PC-9 (cell line): ENCODE measurements around the gene RFX8. TPM values are rescaled to one million over a fixed set of nuclear protein-coding genes. Genes with fewer than 3 reads are reported as not detected.

Experiments used
- BruUV-seq: library from RNA; stranded (reverse); fragments of 400-500 nt; replicated peaks from 2 replicates; lab custom pipeline; 2021; lab: Mats Ljungman, UMichigan
- CTCF ChIA-PET: fragments of 300-600 bp; sonication (Branson Sonifier 250); formaldehyde crosslinking; loops from one replicate; lab custom pipeline; 2022; ENCODE audit warnings: antibody characterized with exemption; lab: Charles Lee
- POLR2A ChIA-PET: fragments of 300-600 bp; sonication (Branson Sonifier 250); formaldehyde crosslinking; loops from one replicate; lab custom pipeline; 2022; ENCODE audit warnings: antibody characterized with exemption; ENCODE audit not compliant: unreplicated experiment; lab: Charles Lee
- DNase-seq, 2 experiments: peaks; one replicate each; pipeline versions ENCODE4 v3.0.0 to v3.0.0-alpha.2; 2015 to 2022; ENCODE audit warnings: mixed read lengths in 1 of 2
- H2AFZ ChIP-seq: fragments of 200-600 bp; sonication (generic); 2 replicates; pipeline ENCODE4 v1.8.1; 2017; ENCODE audit warnings: antibody characterized with exemption
- H3F3A ChIP-seq: fragments of 200-600 bp; sonication (generic); 2 replicates; pipeline ENCODE4 v1.8.1; 2017; ENCODE audit warnings: antibody characterized with exemption, mild to moderate bottlenecking, low read depth; ENCODE audit not compliant: insufficient read depth
- H3K27ac ChIP-seq: fragments of 200-600 bp; sonication (generic); 2 replicates; pipeline ENCODE4 v1.6.1; 2016; ENCODE audit warnings: mixed run types
- H3K27me3 ChIP-seq: fragments of 200-600 bp; sonication (generic); 2 replicates; pipeline ENCODE4 v1.6.1; 2016; ENCODE audit warnings: low read depth, mixed run types; ENCODE audit not compliant: insufficient read depth
- H3K36me3 ChIP-seq: fragments of 200-600 bp; sonication (generic); 2 replicates; pipeline ENCODE4 v1.6.1; 2016; ENCODE audit warnings: low read depth, mixed run types
- H3K4me1 ChIP-seq: fragments of 200-600 bp; sonication (generic); replicated peaks from 2 replicates; pipeline ENCODE4 v1.6.1; 2016; ENCODE audit warnings: mixed run types; ENCODE audit not compliant: insufficient read depth
- H3K4me2 ChIP-seq: fragments of 200-600 bp; sonication (generic); 2 replicates; pipeline ENCODE4 v1.6.1; 2017; ENCODE audit warnings: mixed run types
- H3K4me3 ChIP-seq: fragments of 200-600 bp; sonication (generic); 2 replicates; pipeline ENCODE4 v1.6.1; 2016; ENCODE audit warnings: mixed run types
- H3K79me2 ChIP-seq: fragments of 200-600 bp; sonication (generic); 2 replicates; pipeline ENCODE4 v1.6.1; 2017; ENCODE audit warnings: low read depth, mixed run types
- H3K9me2 ChIP-seq: fragments of 200-600 bp; sonication (generic); 2 replicates; pipeline ENCODE4 v1.8.1; 2017; ENCODE audit warnings: mild to moderate bottlenecking; ENCODE audit not compliant: insufficient read depth
- H3K9me3 ChIP-seq: fragments of 200-600 bp; sonication (generic); 2 replicates; pipeline ENCODE4 v1.8.1; 2016; ENCODE audit warnings: low read depth; ENCODE audit not compliant: insufficient read depth
- H4K20me1 ChIP-seq: fragments of 200-600 bp; sonication (generic); 2 replicates; pipeline ENCODE4 v1.8.1; 2017; ENCODE audit not compliant: insufficient read depth
- CTCF ChIP-seq: fragments of 200-600 bp; sonication (generic); conservative IDR thresholded peaks from 2 replicates; pipeline ENCODE4 v1.6.1; 2017; ENCODE audit warnings: mixed run types, antibody characterized with exemption, mild to moderate bottlenecking, moderate library complexity
- EZH2 ChIP-seq: fragments of 200-600 bp; sonication (generic); IDR thresholded peaks from 2 replicates; pipeline ENCODE4 v1.8.0; 2017; ENCODE audit warnings: antibody characterized with exemption, low read depth
- intact Hi-C: fragments of 100-400 bp; cut with micrococcal nuclease; formaldehyde crosslinking; loops from one replicate; pipeline ENCODE4 v1.10.0; 2022; ENCODE audit not compliant: unreplicated experiment
- total RNA-seq: library from RNA; stranded (reverse); gene quantifications from 2 replicates; pipeline ENCODE4 v1.2.3, GENCODE V29; 2021

RFX8 gene
- total RNA-seq, 1 experiment from 2014 or later, result not detected

GRCh38 chr2:101501443-101501842 is 26.5 kb upstream of the RFX8 start:
- no peaks in the 10 kb centered on the region for H3F3A ChIP-seq
- BruUV-seq, result no TSS peak
- TF ChIP-seq EZH2 (no peak), CTCF (no peak)
- no peak overlapping the region for H3K27ac ChIP-seq
- no peak overlapping the region for H2AFZ ChIP-seq
- no peaks in the 10 kb centered on the region for H3K9me3 ChIP-seq
- no peak overlapping the region for H3K4me2 ChIP-seq
- intact Hi-C loops, result no loop called here
- POLR2A ChIA-PET, result interaction anchor here (0.9 kb wide), 1 partner anchor 16 kb away, joined by 3 read pairs; no protein-coding TSS in a partner anchor
- H3K36me3 ChIP-seq, result no peaks in the 10 kb centered on the region
- no peak overlapping the region for H3K4me3 ChIP-seq
- CTCF ChIA-PET, result no interaction called here
- H3K27me3 ChIP-seq, result no peaks in the 10 kb centered on the region
- no peaks in the 10 kb centered on the region for H3K79me2 ChIP-seq
- H4K20me1 ChIP-seq, result no peaks in the 10 kb centered on the region
- DNase-seq, result no peak
- no peaks in the 10 kb centered on the region for H3K4me1 ChIP-seq
- no peaks in the 10 kb centered on the region for H3K9me2 ChIP-seq

- Histone ChIP-seq H3K27me3 (no peaks in the 10 kb centered on the region), H3K27ac (no peak overlapping the region), H3K79me2 (no peaks in the 10 kb centered on the region), H3K4me1 (no peaks in the 10 kb centered on the region), H4K20me1 (no peaks in the 10 kb centered on the region), H3F3A (no peaks in the 10 kb centered on the region), H3K4me3 (no peak overlapping the region), H3K4me2 (no peak overlapping the region), H3K9me3 (no peaks in the 10 kb centered on the region), H2AFZ (no peak overlapping the region), H3K9me2 (no peaks in the 10 kb centered on the region), H3K36me3 (no peaks in the 10 kb centered on the region)
- TF ChIP-seq CTCF, result no peak
- TF ChIP-seq EZH2, result no peak
- no peak for DNase-seq
- CTCF ChIA-PET, result no interaction called here
- no TSS peak for BruUV-seq
- intact Hi-C loops, result no loop called here
- POLR2A ChIA-PET, result interaction anchor here (0.9 kb wide), 1 partner anchor 16 kb away, joined by 3 read pairs; no protein-coding TSS in a partner anchor
Observed at GRCh38 chr2:101500860-101501259, 25.9 kb upstream of the RFX8 start.

GRCh38 chr2:101500180-101500579 is 25.3 kb upstream of the RFX8 start:
- POLR2A ChIA-PET, result interaction anchor here (0.9 kb wide), 1 partner anchor 17 kb away, joined by 3 read pairs; no protein-coding TSS in a partner anchor

More at GRCh38 chr2:101500180-101500579, 25.3 kb upstream of the RFX8 start:
- Histone ChIP-seq H3K27ac (no peak overlapping the region), H3K9me2 (no peaks in the 10 kb centered on the region), H3K36me3 (no peaks in the 10 kb centered on the region), H2AFZ (peak overlapping the region; percentile 32; the same call in 1 of the 2 replicates), H3K4me1 (no peaks in the 10 kb centered on the region), H4K20me1 (no peaks in the 10 kb centered on the region), H3K4me2 (no peak overlapping the region), H3K4me3 (no peak overlapping the region), H3F3A (no peaks in the 10 kb centered on the region), H3K9me3 (no peaks in the 10 kb centered on the region), H3K27me3 (no peaks in the 10 kb centered on the region), H3K79me2 (no peaks in the 10 kb centered on the region)
- no TSS peak for BruUV-seq
- TF ChIP-seq EZH2 (no peak), CTCF (no peak)
- intact Hi-C loops, result no loop called here
- CTCF ChIA-PET, result no interaction called here
- no peak for DNase-seq
